NOMO-1 (cell line): ENCODE data around the gene SARDH.
"Not testable (repeated sequence)": the region's sequence is repeated elsewhere in the genome, so short reads cannot be mapped to it uniquely, and the experiment has no call there.

ENCODE experiments used
- DNase-seq, 2 experiments: peaks; one replicate each; lab custom pipeline; 2025; ENCODE audit not compliant: unreplicated experiment in 2 of 2; lab: John Stamatoyannopoulos, UW

The SARDH gene

GRCh38 chr9:133759946-133760345 lies 21.8 kb upstream of the SARDH start:
- DNase-seq = no peak

GRCh38 chr9:133759146-133759900 lies 21.2 kb upstream of the SARDH start:
- DNase-seq = no peak

GRCh38 chr9:133758228-133758627 lies 20.1 kb upstream of the SARDH start:
- DNase-seq = no peak

GRCh38 chr9:133754688-133755227 lies 16.6 kb upstream of the SARDH start:
- DNase-seq = no peak

- DNase-seq = no peak
These were observed 16.0 kb upstream of the SARDH start for GRCh38 chr9:133754187-133754586.

- DNase-seq = no peak
These were observed 14.7 kb upstream of the SARDH start for GRCh38 chr9:133752739-133753446.

GRCh38 chr9:133750982-133751649 lies 13.0 kb upstream of the SARDH start:
- DNase-seq = no peak

- no peak for DNase-seq
These were observed 9.2 kb upstream of the SARDH start for GRCh38 chr9:133747309-133747708.

- not testable (repeated sequence) for DNase-seq
These were observed 6.4 kb upstream of the SARDH start for GRCh38 chr9:133744528-133744927.

GRCh38 chr9:133742849-133743444 lies 4.8 kb upstream of the SARDH start:
- peak; percentile 55 to 61 for DNase-seq

- no peak for DNase-seq
These were observed 4.1 kb upstream of the SARDH start for GRCh38 chr9:133742251-133742650.

- DNase-seq = no peak
These were observed 3.6 kb upstream of the SARDH start for GRCh38 chr9:133741716-133742115.

- no peak for DNase-seq
These were observed 2.8 kb upstream of the SARDH start for GRCh38 chr9:133740911-133741310.

GRCh38 chr9:133739408-133740280 lies 1.5 kb upstream of the SARDH start:
- DNase-seq = no peak

- DNase-seq = no peak
These were observed 581 bp upstream of the SARDH start for GRCh38 chr9:133738640-133739225.

GRCh38 chr9:133737071-133737773 lies 930 bp downstream of the SARDH start:
- DNase-seq = no peak

- no peak for DNase-seq
These were observed 2.2 kb downstream of the SARDH start for GRCh38 chr9:133735931-133736330.

- DNase-seq = no peak
These were observed 2.8 kb downstream of the SARDH start for GRCh38 chr9:133735415-133735775.
